HG02938 (cell line): ENCODE data around the gene ASB16.

ENCODE experiments used
- ATAC-seq: cut with Tn5 transposase; IDR thresholded peaks from one replicate; pipeline ENCODE4 v1.9.1; 2021; ENCODE audit warnings: mild to moderate bottlenecking, moderate library complexity; ENCODE audit not compliant: unreplicated experiment

The ASB16 gene

GRCh38 chr17:44222112-44222869 is 51.8 kb downstream of the ASB16 start:
- no peak for ATAC-seq

- ATAC-seq, result no peak
Observed at GRCh38 chr17:44223541-44224071, 53.1 kb downstream of the ASB16 start.
